Muscle layer of duodenum (tissue), 2 donors: ENCODE data around the gene MEGF6.

Source experiments
- H3K27ac ChIP-seq: one replicate; pipeline ENCODE4 v1.7.0; 2013; ENCODE audit warnings: mild to moderate bottlenecking, low read length
- H3K27me3 ChIP-seq: one replicate; pipeline ENCODE4 v1.7.0; 2013; ENCODE audit warnings: low read depth, mild to moderate bottlenecking, control low read depth, low read length
- H3K36me3 ChIP-seq, 2 donors: one replicate each; pipeline ENCODE4 v1.7.0; 2013; ENCODE audit warnings: low read length in 2 of 2, control low read depth in 1 of 2, mild to moderate bottlenecking in 1 of 2; ENCODE audit not compliant: insufficient read depth in 2 of 2, control insufficient read depth in 1 of 2
- H3K4me1 ChIP-seq, 2 donors: one replicate each; pipeline ENCODE4 v1.7.0; 2013; ENCODE audit warnings: low read length in 2 of 2, mild to moderate bottlenecking in 2 of 2, control low read depth in 1 of 2, moderate library complexity in 1 of 2; ENCODE audit not compliant: insufficient read depth in 2 of 2, control insufficient read depth in 1 of 2
- H3K4me3 ChIP-seq, 2 donors: one replicate each; pipeline ENCODE4 v1.7.0; 2013; ENCODE audit warnings: low read length in 2 of 2, low read depth in 1 of 2, mild to moderate bottlenecking in 1 of 2
- H3K9me3 ChIP-seq, 2 donors: one replicate each; pipeline ENCODE4 v1.7.0; 2013; ENCODE audit warnings: low read length in 2 of 2, control low read depth in 1 of 2, mild to moderate bottlenecking in 1 of 2; ENCODE audit not compliant: control insufficient read depth in 1 of 2
- donor health status: healthy.

Gene MEGF6

GRCh38 chr1:3553166-3553939, 58.0 kb downstream of the MEGF6 start:
- H3K27ac ChIP-seq, result no peak overlapping the region
- peaks cover 0 to 11% of the 10 kb centered on the region in 2 donors for H3K4me1 ChIP-seq

GRCh38 chr1:3552751-3553150, 58.6 kb downstream of the MEGF6 start:
- Histone ChIP-seq H3K27me3 (no peaks in the 10 kb centered on the region), H3K9me3 (no peaks in the 10 kb centered on the region), H3K27ac (no peak overlapping the region), H3K4me3 (no peak overlapping the region), H3K4me1 (peaks cover 0 to 17% of the 10 kb centered on the region in 2 donors), H3K36me3 (no peaks in the 10 kb centered on the region)

More at GRCh38 chr1:3553166-3553939, 58.0 kb downstream of the MEGF6 start:
- Histone ChIP-seq H3K27me3 (no peaks in the 10 kb centered on the region), H3K36me3 (no peaks in the 10 kb centered on the region), H3K4me3 (no peak overlapping the region), H3K9me3 (no peaks in the 10 kb centered on the region)

GRCh38 chr1:3552176-3552575, 59.1 kb downstream of the MEGF6 start:
- Histone ChIP-seq H3K4me1 (peaks cover 0 to 21% of the 10 kb centered on the region in 2 donors), H3K27ac (no peak overlapping the region), H3K36me3 (no peaks in the 10 kb centered on the region), H3K4me3 (no peak overlapping the region), H3K27me3 (no peaks in the 10 kb centered on the region), H3K9me3 (no peaks in the 10 kb centered on the region)

- Histone ChIP-seq H3K4me3 (no peak overlapping the region), H3K27me3 (no peaks in the 10 kb centered on the region), H3K27ac (no peak overlapping the region), H3K9me3 (no peaks in the 10 kb centered on the region), H3K36me3 (no peaks in the 10 kb centered on the region), H3K4me1 (peaks cover 0 to 21% of the 10 kb centered on the region in 2 donors)
Observed at GRCh38 chr1:3551711-3552110, 59.6 kb downstream of the MEGF6 start.

- Histone ChIP-seq H3K4me1 (peaks cover 0 to 25% of the 10 kb centered on the region in 2 donors), H3K4me3 (no peak overlapping the region), H3K36me3 (no peaks in the 10 kb centered on the region), H3K9me3 (no peaks in the 10 kb centered on the region), H3K27ac (no peak overlapping the region), H3K27me3 (no peaks in the 10 kb centered on the region)
Observed at GRCh38 chr1:3551290-3551678, 60.0 kb downstream of the MEGF6 start.

GRCh38 chr1:3550511-3551289, 60.6 kb downstream of the MEGF6 start:
- H3K4me1 ChIP-seq, result peaks cover 0 to 30% of the 10 kb centered on the region in 2 donors
- no peaks in the 10 kb centered on the region for H3K9me3 ChIP-seq
- H3K36me3 ChIP-seq, result no peaks in the 10 kb centered on the region
- H3K27ac ChIP-seq, result no peak overlapping the region
- H3K4me3 ChIP-seq, result no peak overlapping the region
- H3K27me3 ChIP-seq, result no peaks in the 10 kb centered on the region

- Histone ChIP-seq H3K4me3 (no peak overlapping the region), H3K9me3 (no peaks in the 10 kb centered on the region), H3K27ac (no peak overlapping the region), H3K36me3 (no peaks in the 10 kb centered on the region), H3K4me1 (peaks cover 0 to 34% of the 10 kb centered on the region in 2 donors), H3K27me3 (no peaks in the 10 kb centered on the region)
Observed at GRCh38 chr1:3548895-3549294, 62.4 kb downstream of the MEGF6 start.

GRCh38 chr1:3548156-3548893, 63.0 kb downstream of the MEGF6 start:
- Histone ChIP-seq H3K4me3 (no peak overlapping the region), H3K27me3 (no peaks in the 10 kb centered on the region), H3K9me3 (no peaks in the 10 kb centered on the region), H3K27ac (no peak overlapping the region), H3K4me1 (peaks cover 0 to 34% of the 10 kb centered on the region in 2 donors), H3K36me3 (no peaks in the 10 kb centered on the region)

GRCh38 chr1:3547055-3548005, 64.0 kb downstream of the MEGF6 start:
- Histone ChIP-seq H3K36me3 (no peaks in the 10 kb centered on the region), H3K9me3 (no peaks in the 10 kb centered on the region), H3K4me1 (peaks cover 0 to 27% of the 10 kb centered on the region in 2 donors), H3K27me3 (no peaks in the 10 kb centered on the region), H3K27ac (no peak overlapping the region), H3K4me3 (no peak overlapping the region)

- H3K9me3 ChIP-seq, result no peaks in the 10 kb centered on the region
- no peak overlapping the region for H3K4me3 ChIP-seq
- peaks cover 0 to 32% of the 10 kb centered on the region in 2 donors for H3K4me1 ChIP-seq
- H3K27ac ChIP-seq, result no peak overlapping the region
- H3K36me3 ChIP-seq, result no peaks in the 10 kb centered on the region
- no peaks in the 10 kb centered on the region for H3K27me3 ChIP-seq
Observed at GRCh38 chr1:3546048-3546384, 65.3 kb downstream of the MEGF6 start.
